Measurements from ENCODE around the gene ALK.

- no peak for TF ChIP-seq CTCF (conservative IDR thresholded peaks at IDR 0.05; ENCODE audit: low read depth in 2 of 2)
- TF ChIP-seq REST (IDR thresholded peaks at IDR 0.05; ENCODE audit: unreplicated experiment) = no peak
- no peak for TF ChIP-seq EZH2 (IDR thresholded peaks at IDR 0.05; ENCODE audit: low read depth, unreplicated experiment)
- no peak for TF ChIP-seq EZH2phosphoT487 (IDR thresholded peaks at IDR 0.05; ENCODE audit: unreplicated experiment)
- no peak for TF ChIP-seq JUNB (IDR thresholded peaks at IDR 0.05; ENCODE audit: unreplicated experiment)
- TF ChIP-seq POLR2AphosphoS5 (IDR thresholded peaks at IDR 0.05; ENCODE audit: low read depth) = no peak
Observed at GRCh38 chr2:29663268-29663667, 258.1 kb downstream of the ALK start.
